SK-N-SH (cell line): ENCODE data around the gene PRUNE1. TPM values are rescaled to one million over a fixed set of nuclear protein-coding genes. Genes with fewer than 3 reads are reported as not detected.

Source experiments
- CTCF ChIA-PET: fragments of 300-600, 350-600 bp; formaldehyde crosslinking; extraction: SDS; loops from one replicate; lab custom pipeline; 2021; lab: Yijun Ruan, JAX
- POLR2A ChIA-PET: fragments of 350-600 bp; sonication (Branson Sonifier 250); formaldehyde crosslinking; extraction: SDS; loops from one replicate; lab custom pipeline; 2020; ENCODE audit warnings: antibody characterized with exemption, inconsistent platforms; lab: Yijun Ruan, JAX
- DNase-seq: peaks from one replicate; pipeline ENCODE4 v3.0.0; 2012
- H2AFZ ChIP-seq: fragments of 200-600 bp; sonication (generic); 2 replicates; pipeline ENCODE4 v1.8.1; 2016; ENCODE audit warnings: antibody characterized with exemption, mild to moderate bottlenecking, low read depth
- H3F3A ChIP-seq: fragments of 200-600 bp; sonication (generic); replicated peaks from 2 replicates; pipeline ENCODE3; 2016; ENCODE audit warnings: antibody characterized with exemption, mild to moderate bottlenecking; ENCODE audit not compliant: insufficient read depth
- H3K27ac ChIP-seq, 2 experiments: fragments of 200-500 bp in 1 of 2; fragments of 200-600 bp in 1 of 2; sonication (Bioruptor generic) in 1 of 2; sonication (generic), shearing (Covaris generic) in 1 of 2; 2 replicates each; pipeline versions ENCODE4 v1.5.1 to v1.6.1; 2014 to 2016; ENCODE audit warnings: low read depth in 2 of 2, inconsistent platforms in 1 of 2, low read length in 1 of 2, mild to moderate bottlenecking in 1 of 2, mixed read lengths in 1 of 2
- H3K27me3 ChIP-seq: fragments of 200-600 bp; sonication (generic), shearing (Covaris generic); 2 replicates; pipeline ENCODE4 v1.6.1; 2016; ENCODE audit warnings: mixed run types; ENCODE audit not compliant: insufficient read depth
- H3K36me3 ChIP-seq, 2 experiments: fragments of 200-500 bp in 1 of 2; fragments of 200-600 bp in 1 of 2; sonication (Bioruptor generic) in 1 of 2; sonication (generic) in 1 of 2; replicated peaks in 1 of 2; 2 replicates each; pipeline versions ENCODE3 to v1.5.1; 2014 to 2016; ENCODE audit warnings: low read length in 1 of 2, mild to moderate bottlenecking in 1 of 2; ENCODE audit not compliant: insufficient read depth in 2 of 2, control insufficient read depth in 1 of 2
- H3K4me1 ChIP-seq, 2 experiments: fragments of 200-500 bp in 1 of 2; fragments of 200-600 bp in 1 of 2; sonication (Bioruptor generic) in 1 of 2; sonication (generic), shearing (Covaris generic) in 1 of 2; 2 replicates each; pipeline versions ENCODE4 v1.5.1 to v1.6.1; 2014 to 2016; ENCODE audit warnings: low read depth in 1 of 2, low read length in 1 of 2, mixed run types in 1 of 2; ENCODE audit not compliant: insufficient read depth in 2 of 2, control insufficient read depth in 1 of 2
- H3K4me2 ChIP-seq: fragments of 200-600 bp; sonication (generic), shearing (Covaris generic); 2 replicates; pipeline ENCODE4 v1.6.1; 2017; ENCODE audit warnings: mixed run types
- H3K4me3 ChIP-seq, 2 experiments: fragments of 200-500 bp in 1 of 2; fragments of 200-600 bp in 1 of 2; sonication (Bioruptor generic) in 1 of 2; sonication (generic), shearing (Covaris generic) in 1 of 2; 2 replicates each; pipeline versions ENCODE4 v1.5.1 to v1.8.1; 2014 to 2016; ENCODE audit warnings: low read depth in 2 of 2, inconsistent platforms in 1 of 2, low read length in 1 of 2, mild to moderate bottlenecking in 1 of 2, mixed read lengths in 1 of 2, moderate library complexity in 1 of 2
- H3K79me2 ChIP-seq: fragments of 200-600 bp; sonication (generic); 2 replicates; pipeline ENCODE4 v1.8.1; 2017; ENCODE audit warnings: mild to moderate bottlenecking; ENCODE audit not compliant: insufficient read depth
- H3K9ac ChIP-seq: fragments of 200-600 bp; sonication (generic); 2 replicates; pipeline ENCODE4 v1.6.1; 2017; ENCODE audit warnings: mixed run types
- H3K9me2 ChIP-seq: fragments of 200-600 bp; sonication (generic); 2 replicates; pipeline ENCODE4 v1.6.1; 2017; ENCODE audit warnings: mixed run types
- H3K9me3 ChIP-seq: fragments of 200-600 bp; sonication (generic); 2 replicates; pipeline ENCODE4 v1.6.1; 2017; ENCODE audit warnings: mixed run types, mild to moderate bottlenecking, moderate library complexity
- H4K20me1 ChIP-seq: fragments of 200-600 bp; sonication (generic); 2 replicates; pipeline ENCODE4 v1.6.1; 2017; ENCODE audit warnings: mild to moderate bottlenecking, mixed run types; ENCODE audit not compliant: insufficient read depth
- CHD2 ChIP-seq: fragments of 150-350 bp; IDR thresholded peaks from 2 replicates; pipeline ENCODE4 v1.6.1; 2018; ENCODE audit warnings: low read length; ENCODE audit not compliant: partially characterized antibody
- EZH2phosphoT487 ChIP-seq: fragments of 200-600 bp; sonication (generic); IDR thresholded peaks from 2 replicates; pipeline ENCODE4 v1.6.1; 2017; ENCODE audit warnings: low read depth, mixed run types, mild to moderate bottlenecking, antibody characterized with exemption, moderate library complexity, borderline replicate concordance
- FOSL2 ChIP-seq: IDR thresholded peaks from 2 replicates; pipeline ENCODE4 v1.4.0; 2012; ENCODE audit warnings: low read depth, mild to moderate bottlenecking, moderate library complexity, borderline replicate concordance
- JUND ChIP-seq: IDR thresholded peaks from 2 replicates; pipeline ENCODE4 v1.4.0; 2012
- MEF2A ChIP-seq: IDR thresholded peaks from 2 replicates; pipeline ENCODE4 v1.4.0; 2012; ENCODE audit warnings: low read depth, borderline replicate concordance
- NFIC ChIP-seq: IDR thresholded peaks from 2 replicates; pipeline ENCODE4 v1.4.0; 2012; ENCODE audit warnings: borderline replicate concordance
- NRF1 ChIP-seq: IDR thresholded peaks from 2 replicates; pipeline ENCODE4 v1.6.1; 2012; ENCODE audit warnings: low read depth, mild to moderate bottlenecking, low read length
- POLR2AphosphoS5 ChIP-seq: IDR thresholded peaks from 2 replicates; pipeline ENCODE4 v1.6.1; 2012; ENCODE audit warnings: low read depth, low read length
- RAD21 ChIP-seq: IDR thresholded peaks from 2 replicates; pipeline ENCODE4 v1.6.1; 2012; ENCODE audit warnings: mild to moderate bottlenecking, low read length
- RFX5 ChIP-seq: IDR thresholded peaks from 2 replicates; pipeline ENCODE4 v1.6.1; 2012; ENCODE audit warnings: mild to moderate bottlenecking, improper control_type of control experiment, low read length
- TEAD4 ChIP-seq: IDR thresholded peaks from 2 replicates; pipeline ENCODE4 v1.4.0; 2012; ENCODE audit warnings: mild to moderate bottlenecking, borderline replicate concordance; ENCODE audit not compliant: insufficient read depth
- polyA plus RNA-seq, 3 experiments: library from polyadenylated mRNA; depleted of rRNA; stranded (reverse); fragments of >200 nt; gene quantifications; 2 replicates each; pipeline ENCODE4 v1.2.3, GENCODE V29; 2012
- TF ChIP-seq, protein P1 (sequence below): IDR thresholded peaks from 2 replicates; pipeline ENCODE4 v1.4.0; 2012; ENCODE audit warnings: low read depth, borderline replicate concordance
- TF ChIP-seq, protein P2 (sequence below): IDR thresholded peaks from 2 replicates; pipeline ENCODE4 v1.4.0; 2012; ENCODE audit warnings: low read depth
- TF ChIP-seq, protein P3 (sequence below): IDR thresholded peaks from 2 replicates; pipeline ENCODE4; 2012
- TF ChIP-seq, protein P4 (sequence below): IDR thresholded peaks from 2 replicates; pipeline ENCODE4 v1.6.1; 2012; ENCODE audit warnings: mild to moderate bottlenecking, low read depth, low read length, moderate library complexity
- TF ChIP-seq, protein P5 (sequence below): fragments of 200-600 bp; sonication (generic); IDR thresholded peaks from 2 replicates; pipeline ENCODE4 v1.6.1; 2017; ENCODE audit warnings: antibody characterized with exemption, mild to moderate bottlenecking, moderate library complexity

PRUNE1 gene
- polyA plus RNA-seq, 1 of the 3 experiments (the other 2 are of a cell fraction) = 7.3 TPM

DNA sequence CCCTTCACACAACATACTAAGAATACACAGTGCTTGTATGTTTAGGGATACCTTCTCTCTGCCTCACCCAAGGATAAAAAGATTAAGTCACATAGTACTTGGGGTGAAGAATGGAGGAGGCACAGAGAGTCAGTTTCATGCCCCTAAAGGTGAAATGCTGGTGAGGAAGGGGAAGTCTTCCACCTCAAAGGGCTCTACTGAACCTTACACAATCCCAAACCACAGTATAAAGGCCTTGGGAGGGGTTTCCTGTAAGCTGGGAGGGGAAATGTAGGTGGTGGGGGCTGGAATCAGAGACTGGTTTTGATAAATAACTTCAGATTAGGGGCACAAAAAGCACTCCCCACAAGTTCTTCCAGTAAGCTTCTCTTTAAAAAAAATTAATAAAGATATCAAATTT, 5.1 kb upstream of the PRUNE1 start:
- no peak for TF ChIP-seq MEF2A
- no peak for TF ChIP-seq CHD2
- TF ChIP-seq NFIC = no peak
- TF ChIP-seq, protein P1, sequence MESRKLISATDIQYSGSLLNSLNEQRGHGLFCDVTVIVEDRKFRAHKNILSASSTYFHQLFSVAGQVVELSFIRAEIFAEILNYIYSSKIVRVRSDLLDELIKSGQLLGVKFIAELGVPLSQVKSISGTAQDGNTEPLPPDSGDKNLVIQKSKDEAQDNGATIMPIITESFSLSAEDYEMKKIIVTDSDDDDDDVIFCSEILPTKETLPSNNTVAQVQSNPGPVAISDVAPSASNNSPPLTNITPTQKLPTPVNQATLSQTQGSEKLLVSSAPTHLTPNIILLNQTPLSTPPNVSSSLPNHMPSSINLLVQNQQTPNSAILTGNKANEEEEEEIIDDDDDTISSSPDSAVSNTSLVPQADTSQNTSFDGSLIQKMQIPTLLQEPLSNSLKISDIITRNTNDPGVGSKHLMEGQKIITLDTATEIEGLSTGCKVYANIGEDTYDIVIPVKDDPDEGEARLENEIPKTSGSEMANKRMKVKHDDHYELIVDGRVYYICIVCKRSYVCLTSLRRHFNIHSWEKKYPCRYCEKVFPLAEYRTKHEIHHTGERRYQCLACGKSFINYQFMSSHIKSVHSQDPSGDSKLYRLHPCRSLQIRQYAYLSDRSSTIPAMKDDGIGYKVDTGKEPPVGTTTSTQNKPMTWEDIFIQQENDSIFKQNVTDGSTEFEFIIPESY = no peak
- TF ChIP-seq, protein P2, sequence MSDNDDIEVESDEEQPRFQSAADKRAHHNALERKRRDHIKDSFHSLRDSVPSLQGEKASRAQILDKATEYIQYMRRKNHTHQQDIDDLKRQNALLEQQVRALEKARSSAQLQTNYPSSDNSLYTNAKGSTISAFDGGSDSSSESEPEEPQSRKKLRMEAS = no peak
- TF ChIP-seq, protein P3, sequence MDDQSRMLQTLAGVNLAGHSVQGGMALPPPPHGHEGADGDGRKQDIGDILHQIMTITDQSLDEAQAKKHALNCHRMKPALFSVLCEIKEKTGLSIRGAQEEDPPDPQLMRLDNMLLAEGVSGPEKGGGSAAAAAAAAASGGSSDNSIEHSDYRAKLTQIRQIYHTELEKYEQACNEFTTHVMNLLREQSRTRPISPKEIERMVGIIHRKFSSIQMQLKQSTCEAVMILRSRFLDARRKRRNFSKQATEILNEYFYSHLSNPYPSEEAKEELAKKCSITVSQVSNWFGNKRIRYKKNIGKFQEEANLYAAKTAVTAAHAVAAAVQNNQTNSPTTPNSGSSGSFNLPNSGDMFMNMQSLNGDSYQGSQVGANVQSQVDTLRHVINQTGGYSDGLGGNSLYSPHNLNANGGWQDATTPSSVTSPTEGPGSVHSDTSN = no peak
- TF ChIP-seq JUND = no peak
- TF ChIP-seq NRF1 = no peak
- no peak for TF ChIP-seq POLR2AphosphoS5
- TF ChIP-seq EZH2phosphoT487 = no peak
- TF ChIP-seq RFX5 = no peak
- TF ChIP-seq FOSL2 = no peak
- TF ChIP-seq, protein P4, sequence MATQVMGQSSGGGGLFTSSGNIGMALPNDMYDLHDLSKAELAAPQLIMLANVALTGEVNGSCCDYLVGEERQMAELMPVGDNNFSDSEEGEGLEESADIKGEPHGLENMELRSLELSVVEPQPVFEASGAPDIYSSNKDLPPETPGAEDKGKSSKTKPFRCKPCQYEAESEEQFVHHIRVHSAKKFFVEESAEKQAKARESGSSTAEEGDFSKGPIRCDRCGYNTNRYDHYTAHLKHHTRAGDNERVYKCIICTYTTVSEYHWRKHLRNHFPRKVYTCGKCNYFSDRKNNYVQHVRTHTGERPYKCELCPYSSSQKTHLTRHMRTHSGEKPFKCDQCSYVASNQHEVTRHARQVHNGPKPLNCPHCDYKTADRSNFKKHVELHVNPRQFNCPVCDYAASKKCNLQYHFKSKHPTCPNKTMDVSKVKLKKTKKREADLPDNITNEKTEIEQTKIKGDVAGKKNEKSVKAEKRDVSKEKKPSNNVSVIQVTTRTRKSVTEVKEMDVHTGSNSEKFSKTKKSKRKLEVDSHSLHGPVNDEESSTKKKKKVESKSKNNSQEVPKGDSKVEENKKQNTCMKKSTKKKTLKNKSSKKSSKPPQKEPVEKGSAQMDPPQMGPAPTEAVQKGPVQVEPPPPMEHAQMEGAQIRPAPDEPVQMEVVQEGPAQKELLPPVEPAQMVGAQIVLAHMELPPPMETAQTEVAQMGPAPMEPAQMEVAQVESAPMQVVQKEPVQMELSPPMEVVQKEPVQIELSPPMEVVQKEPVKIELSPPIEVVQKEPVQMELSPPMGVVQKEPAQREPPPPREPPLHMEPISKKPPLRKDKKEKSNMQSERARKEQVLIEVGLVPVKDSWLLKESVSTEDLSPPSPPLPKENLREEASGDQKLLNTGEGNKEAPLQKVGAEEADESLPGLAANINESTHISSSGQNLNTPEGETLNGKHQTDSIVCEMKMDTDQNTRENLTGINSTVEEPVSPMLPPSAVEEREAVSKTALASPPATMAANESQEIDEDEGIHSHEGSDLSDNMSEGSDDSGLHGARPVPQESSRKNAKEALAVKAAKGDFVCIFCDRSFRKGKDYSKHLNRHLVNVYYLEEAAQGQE = no peak
- TF ChIP-seq, protein P5, sequence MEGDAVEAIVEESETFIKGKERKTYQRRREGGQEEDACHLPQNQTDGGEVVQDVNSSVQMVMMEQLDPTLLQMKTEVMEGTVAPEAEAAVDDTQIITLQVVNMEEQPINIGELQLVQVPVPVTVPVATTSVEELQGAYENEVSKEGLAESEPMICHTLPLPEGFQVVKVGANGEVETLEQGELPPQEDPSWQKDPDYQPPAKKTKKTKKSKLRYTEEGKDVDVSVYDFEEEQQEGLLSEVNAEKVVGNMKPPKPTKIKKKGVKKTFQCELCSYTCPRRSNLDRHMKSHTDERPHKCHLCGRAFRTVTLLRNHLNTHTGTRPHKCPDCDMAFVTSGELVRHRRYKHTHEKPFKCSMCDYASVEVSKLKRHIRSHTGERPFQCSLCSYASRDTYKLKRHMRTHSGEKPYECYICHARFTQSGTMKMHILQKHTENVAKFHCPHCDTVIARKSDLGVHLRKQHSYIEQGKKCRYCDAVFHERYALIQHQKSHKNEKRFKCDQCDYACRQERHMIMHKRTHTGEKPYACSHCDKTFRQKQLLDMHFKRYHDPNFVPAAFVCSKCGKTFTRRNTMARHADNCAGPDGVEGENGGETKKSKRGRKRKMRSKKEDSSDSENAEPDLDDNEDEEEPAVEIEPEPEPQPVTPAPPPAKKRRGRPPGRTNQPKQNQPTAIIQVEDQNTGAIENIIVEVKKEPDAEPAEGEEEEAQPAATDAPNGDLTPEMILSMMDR = no peak
- TF ChIP-seq RAD21 = no peak
- TF ChIP-seq TEAD4 = no peak
- ChIA-PET POLR2A (no interaction called here), CTCF (interaction anchor here (5.3 to 15.9 kb wide), 2 partner anchors 8 to 23 kb away, joined by 79 to 371 read pairs; partner anchors contain the start of genes ANXA9 and CERS2)
- Histone ChIP-seq H3F3A (peaks cover 15% of the 10 kb centered on the region), H3K9me3 (no peaks in the 10 kb centered on the region), H3K9ac (no peak overlapping the region), H3K36me3 (peaks cover 0 to 11% of the 10 kb centered on the region in 2 experiments), H3K4me3 (no peak overlapping the region), H3K4me2 (no peak overlapping the region), H3K9me2 (no peaks in the 10 kb centered on the region), H3K79me2 (0 out of 2 replicates have a peak, but pooled peaks cover 9% of the 10 kb centered on the region), H3K27ac (no peak overlapping the region), H2AFZ (no peak overlapping the region), H3K27me3 (no peaks in the 10 kb centered on the region), H3K4me1 (peaks cover 0 to 26% of the 10 kb centered on the region in 2 experiments; a peak in 2 of 4 replicates), H4K20me1 (no peaks in the 10 kb centered on the region)
- DNase-seq = no peak
